ENCODE results near the gene PI16.
"Not testable (repeated sequence)": the region's sequence is repeated elsewhere in the genome, so short reads cannot be mapped to it uniquely, and the experiment has no call there.

PI16 gene

DNA sequence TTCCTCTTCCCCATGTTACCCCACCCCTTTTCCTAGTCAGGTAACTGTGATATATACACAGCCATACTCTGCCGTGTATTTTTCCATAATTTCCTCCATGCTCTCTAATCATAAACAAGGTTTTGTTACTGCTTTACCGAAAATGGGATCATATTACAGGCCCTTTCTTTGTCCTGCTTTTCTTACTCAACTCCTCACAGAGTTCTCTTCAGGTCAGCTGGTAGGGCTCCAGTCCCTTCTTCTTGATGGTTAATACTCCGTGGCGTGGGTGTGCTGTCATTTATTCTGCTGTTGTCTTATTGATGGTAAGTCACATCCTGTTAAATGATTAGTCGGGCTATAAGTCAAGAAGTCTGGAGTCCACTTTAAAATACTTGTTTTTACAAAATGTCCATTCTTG lies 24.9 kb upstream of the PI16 start:
- peak; percentile 4 for DNase-seq

DNA sequence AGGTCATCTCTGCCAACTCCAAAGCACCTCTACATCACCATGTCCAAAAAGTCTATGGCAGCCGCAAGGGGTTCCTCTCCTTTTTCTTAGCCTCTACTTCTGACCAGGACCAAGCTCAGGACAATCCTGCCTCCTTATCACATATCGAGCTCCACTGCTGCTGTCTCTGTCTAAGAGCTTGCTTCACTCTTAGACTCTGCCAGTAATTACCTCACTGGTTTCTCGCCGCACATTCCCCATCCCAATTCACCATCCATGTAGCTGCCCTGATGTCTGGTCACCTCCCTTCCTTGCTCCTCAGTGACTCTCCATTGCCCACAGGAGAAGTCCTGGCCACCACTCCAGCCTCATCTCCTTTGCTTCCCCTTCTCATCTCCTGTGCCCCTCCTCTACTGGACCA lies 24.1 kb upstream of the PI16 start:
- DNase-seq: no peak

DNA sequence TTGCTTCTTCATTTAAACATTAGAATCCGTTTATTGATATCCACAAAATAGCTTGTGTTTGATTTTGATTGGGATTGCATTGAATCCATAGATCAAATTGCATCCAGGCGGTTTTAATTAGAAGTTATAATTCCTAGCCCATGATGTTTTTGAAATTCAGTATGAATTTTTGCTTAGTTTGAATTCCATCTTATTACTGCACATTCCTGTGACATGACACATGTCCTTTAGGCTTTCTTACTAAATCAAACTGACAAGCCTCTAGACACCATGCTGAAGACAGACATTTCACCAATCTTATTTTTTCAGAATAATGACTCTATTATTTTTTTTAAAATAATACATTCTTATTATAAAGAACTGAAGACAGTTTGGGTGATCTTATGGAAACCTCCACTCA lies 21.4 kb upstream of the PI16 start:
- no peak for DNase-seq

DNA sequence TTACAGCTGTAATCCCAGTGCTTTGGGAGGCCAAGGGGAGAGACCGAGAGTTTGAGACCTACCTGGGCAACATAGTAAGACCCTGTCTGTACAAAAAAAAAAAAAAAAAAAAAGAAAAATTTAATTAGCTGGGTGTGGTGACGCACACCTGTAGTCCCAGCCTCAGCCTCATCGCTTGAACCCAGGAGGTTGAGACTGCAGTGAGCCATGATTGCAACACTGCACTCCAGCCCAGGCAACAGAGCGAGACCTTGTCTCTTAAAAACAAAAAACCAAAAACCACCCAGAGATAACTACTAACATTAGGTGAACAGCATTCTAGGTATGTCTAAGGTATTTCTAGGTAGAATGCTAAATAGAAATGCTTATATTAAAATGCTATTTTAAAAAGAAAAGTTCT lies 21.0 kb upstream of the PI16 start:
- DNase-seq: no peak

DNA sequence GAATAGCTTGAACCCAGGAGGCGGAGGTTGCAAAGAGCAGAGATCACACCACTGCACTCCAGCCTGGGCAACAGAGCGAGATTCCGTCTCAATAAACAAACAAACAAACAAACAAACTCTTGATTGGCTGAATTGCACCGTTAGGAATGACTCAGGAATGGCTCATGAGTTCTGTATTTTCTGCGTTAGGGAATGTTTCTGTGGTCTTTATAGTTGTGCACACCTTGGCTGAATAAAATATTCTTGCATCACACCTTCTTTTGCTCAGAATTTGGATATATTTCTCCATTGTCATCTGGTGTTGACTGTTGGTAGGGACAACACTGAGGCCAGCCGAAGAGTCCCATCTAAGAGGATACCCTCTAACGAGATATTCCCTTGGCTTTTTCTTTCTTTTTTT lies 19.6 kb upstream of the PI16 start:
- no peak for DNase-seq

GRCh38 chr6:36936824-36937223 lies 17.7 kb upstream of the PI16 start:
- DNase-seq: no peak

DNA sequence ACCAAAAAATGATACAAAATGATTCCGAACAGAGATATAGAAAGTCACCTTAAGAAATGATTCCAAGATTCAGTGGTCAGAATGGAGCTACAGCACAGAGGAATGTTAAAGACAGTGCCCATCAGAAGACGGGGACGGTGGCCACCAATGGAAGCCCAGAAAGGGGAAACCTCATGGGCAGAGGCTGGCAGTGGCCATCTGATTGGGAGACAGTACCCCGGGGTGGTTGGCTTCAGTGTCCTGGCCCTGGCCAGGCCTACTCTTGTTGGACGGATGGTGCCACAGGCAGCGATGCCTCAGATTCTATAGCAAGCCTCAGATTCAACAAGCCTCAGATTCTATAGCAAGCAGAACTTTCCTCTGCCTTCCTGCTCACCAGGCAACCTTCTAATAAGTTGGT lies 16.6 kb upstream of the PI16 start:
- DNase-seq: no peak

DNA sequence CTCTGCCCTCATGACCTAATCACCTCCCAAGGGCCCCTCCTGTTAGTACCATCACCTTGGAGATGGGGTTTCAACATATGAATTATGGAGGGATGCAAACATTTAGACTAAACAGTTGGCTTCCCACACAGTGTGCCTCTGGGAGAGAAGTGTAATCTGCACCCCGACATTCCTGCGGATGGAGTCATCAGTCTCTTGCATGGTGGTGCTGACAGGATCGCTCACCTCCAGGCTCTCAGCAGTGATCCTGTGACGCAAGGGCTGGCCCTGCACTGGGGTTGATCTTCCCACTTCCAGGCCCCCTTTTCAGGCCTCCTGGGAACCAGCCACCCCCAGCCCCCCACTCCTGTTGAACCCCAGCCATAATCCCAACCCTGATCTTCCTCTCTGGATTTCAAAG lies 16.0 kb upstream of the PI16 start:
- no peak for DNase-seq

DNA sequence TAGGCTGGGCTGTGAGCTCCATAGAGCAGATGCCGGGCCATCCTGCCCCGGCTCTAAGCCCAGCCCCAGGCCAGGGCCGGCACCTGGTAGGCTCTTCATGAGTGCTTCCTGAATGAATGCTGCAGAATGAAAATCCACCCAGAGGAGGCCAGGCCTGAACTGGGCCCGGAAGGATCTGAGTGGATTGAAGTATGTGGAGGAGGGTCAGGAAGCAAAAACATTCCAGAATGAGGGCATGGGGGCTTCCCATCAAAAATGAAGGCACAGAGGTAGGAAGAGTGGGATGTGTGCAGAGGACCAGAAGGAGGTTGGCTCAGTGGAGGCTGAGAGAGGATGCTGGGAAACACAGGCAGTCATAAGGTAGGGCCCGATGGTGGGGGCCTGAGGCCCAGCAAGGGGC lies 15.5 kb upstream of the PI16 start:
- DNase-seq: not testable (repeated sequence)

DNA sequence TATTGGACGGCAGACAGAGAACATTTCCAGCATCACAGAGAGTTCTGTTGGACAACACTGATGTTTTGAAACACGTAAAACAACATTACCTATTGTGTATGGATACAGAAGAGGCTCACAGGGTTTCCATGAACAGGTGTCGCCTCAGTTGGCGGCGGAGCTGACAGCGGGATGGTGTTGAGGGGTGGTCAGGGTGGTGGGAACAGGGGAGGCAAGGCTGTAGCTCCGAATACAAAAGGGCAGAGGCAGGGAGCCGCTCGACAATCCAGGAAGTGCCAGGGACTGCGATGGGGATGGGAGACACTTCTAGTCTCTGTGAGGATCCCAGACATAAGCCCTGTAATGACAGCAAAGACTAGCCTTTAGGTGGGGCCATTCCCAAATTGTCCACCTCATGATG lies 14.5 kb upstream of the PI16 start:
- DNase-seq: no peak

DNA sequence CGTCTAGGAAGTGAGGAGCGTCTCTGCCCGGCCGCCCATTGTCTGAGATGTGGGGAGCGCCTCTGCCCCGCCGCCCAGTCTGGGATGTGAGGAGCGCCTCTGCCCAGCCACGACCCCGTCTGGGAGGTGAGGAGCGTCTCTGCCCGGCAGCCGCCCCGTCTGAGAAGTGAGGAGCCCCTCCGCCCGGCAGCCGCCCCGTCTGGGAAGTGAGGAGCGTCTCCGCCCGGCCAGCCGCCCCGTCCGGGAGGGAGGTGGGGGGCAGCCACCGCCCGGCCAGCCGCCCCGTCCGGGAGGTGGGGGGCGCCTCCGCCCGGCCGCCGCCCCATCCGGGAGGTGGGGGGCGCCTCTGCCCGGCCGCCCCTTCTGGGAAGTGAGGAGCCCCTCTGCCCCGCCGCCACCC lies 13.0 kb upstream of the PI16 start:
- not testable (repeated sequence) for DNase-seq

DNA sequence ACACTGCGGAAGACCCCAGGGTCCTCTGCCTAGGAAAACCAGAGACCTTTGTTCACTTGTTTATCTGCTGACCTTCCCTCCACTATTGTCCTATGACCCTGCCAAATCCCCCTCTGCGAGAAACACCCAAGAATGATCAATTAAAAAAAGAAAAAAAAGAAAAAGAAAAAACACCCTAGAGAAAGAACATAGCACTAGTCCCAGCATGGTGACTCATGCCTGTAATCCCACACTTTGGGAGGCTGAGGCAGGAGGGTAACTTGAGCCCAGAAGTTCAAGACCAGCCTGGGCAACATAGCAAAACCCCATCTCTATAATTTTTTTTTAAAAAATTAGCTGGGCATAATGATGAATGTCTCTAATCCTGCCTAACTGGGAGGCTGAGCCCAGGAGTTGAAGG lies 12.2 kb upstream of the PI16 start:
- DNase-seq: not testable (repeated sequence)

DNA sequence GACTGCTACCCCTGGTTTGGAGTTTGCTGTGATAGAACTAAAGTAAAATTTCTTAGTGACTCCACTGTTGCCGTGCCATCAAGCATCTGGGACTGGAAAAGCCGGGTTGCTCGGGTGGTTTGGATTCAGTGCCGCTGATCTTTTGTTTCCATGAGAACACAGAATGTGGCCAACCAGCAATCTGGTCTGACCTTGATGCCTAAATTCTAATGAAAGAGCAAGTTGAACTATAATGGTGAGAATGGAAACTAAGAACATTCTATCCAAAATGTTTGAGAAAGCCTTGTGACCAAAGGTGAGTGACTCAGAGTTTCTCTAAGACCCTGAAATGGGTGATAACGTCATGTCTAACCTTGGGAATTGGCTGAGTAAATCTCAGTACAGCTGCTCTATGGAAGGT lies 9.9 kb upstream of the PI16 start:
- no peak for DNase-seq

GRCh38 chr6:36945301-36945700 lies 9.2 kb upstream of the PI16 start:
- no peak for DNase-seq

GRCh38 chr6:36946526-36946925 lies 8.0 kb upstream of the PI16 start:
- no peak for DNase-seq

DNA sequence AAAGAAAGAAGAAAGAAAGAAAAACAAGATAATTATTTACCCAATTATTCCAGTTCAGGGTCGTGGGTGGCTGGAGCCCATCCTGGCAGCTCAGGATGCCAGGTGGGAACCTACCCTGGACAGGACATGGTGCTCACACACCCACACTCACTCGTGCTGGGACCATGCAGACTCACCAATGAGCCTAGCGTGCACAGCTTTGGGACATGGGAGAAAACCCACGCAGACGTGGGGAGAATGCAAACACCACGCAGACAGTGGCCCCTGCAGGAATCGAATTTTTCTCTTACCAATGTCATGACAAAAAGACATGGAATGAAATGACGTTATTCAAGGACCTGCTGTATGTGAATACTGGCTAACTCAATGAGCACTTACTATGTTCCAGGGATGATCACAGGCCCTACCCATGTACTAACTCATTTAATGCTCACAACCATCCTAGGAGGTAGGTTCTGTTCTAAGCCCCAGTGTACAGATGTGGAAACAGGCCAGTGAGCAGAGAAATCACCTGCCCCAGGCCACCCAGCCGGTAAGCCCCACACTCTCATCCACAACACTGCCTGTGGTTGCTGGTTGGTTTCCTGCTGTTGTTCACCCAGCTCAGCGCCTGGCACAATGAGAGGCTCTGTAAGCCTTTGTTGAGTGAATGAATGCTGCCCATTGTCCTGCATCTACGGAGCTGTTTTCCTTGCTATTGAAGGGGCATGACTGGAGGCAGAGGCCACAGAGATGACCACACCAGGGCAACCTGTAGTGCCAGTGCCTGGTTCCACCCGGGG lies 6.8 kb upstream of the PI16 start:
- DNase-seq: no peak

DNA sequence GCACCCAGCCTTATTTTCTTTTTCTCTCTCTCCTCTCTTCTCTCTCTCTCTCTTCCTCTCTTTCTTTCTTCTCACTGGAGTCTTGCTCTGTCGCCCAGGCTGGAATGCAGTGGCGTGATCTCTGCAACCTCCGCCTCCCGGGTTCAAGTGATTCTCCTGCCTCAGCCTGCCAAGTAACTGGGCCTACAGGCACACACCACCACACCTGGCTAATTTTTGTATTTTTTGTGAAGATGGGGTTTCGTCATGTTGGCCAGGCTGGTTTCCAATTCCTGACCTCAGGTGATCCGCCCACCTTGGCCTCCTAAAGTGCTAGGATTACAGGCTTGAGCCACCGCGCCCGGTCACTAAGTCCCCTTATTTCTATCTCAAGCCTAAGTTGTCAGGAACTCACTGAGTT lies 5.5 kb upstream of the PI16 start:
- not testable (repeated sequence) for DNase-seq

DNA sequence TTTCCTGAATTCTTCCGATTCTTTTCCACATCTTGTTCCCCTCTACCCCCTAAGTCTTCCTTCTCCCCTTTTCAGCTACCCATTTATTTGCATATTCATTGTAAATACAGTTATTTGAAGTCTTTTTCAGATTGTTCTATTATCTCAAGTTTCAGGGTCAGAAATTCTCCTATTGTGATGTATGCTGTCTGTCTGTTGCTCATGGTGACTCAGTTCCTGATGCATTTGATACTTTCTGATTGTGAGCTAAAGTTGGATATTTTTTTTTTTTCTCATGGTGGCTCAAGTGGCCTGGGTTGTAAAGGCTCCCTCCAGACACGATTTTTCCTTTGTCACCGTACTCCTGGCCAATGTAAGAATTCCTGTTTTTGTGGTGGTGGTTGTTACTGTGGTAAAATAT lies 4.9 kb upstream of the PI16 start:
- no peak for DNase-seq

DNA sequence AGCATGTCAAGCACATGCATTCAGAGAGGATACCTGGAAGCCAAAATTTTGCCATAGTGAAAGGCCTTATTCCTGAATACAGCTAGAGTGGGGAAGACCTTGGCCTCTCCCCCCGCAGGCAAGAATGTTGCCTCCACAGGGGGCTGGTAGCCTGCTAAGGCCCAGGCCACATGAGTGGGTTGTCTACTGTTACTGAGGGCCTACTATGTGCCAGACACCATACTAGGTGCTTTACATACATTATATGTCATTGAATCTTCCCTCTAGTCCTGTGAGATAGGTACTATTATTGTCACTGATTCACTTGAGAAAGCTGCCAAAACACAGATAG lies 642 bp upstream of the PI16 start:
- DNase-seq: no peak

GRCh38 chr6:36955136-36955535 lies 598 bp downstream of the PI16 start:
- DNase-seq: no peak

DNA sequence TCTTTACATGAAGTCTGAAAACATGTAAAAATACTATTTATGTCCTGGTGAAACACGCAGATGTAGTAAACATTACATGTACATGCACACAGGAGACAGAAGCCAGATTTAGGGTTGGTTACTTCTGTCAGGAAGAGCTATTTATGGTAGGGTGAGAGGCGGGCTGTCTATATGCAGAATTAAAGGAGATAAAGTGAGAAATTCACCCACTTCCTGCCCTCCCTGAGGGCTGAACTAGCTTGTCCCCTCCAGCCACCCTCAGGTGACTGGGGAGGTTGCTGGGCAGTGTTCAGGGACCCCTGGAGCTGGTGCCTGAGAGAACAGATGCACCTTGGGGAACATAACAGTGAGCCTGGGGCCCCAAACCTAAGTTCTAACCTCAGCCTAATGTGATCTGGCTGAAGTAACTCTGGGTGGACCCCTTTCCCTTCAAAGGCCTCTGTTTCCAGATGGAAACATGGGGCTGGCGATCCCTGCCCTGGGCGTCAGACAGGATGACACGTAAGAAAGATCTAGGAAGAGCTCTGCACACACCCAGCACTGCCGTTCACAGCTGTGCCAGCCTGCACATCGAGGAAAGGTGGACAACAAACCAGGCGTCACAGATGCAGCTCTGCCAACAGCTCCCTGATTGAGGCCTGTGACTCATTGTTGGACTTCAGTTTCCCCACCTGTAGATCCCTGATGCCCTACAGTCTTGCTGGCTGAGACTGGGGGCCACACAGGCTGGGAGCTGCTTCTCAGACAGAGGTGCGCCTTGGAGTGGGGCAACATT lies 1.3 kb downstream of the PI16 start:
- no peak for DNase-seq

GRCh38 chr6:36956446-36956820 lies 1.9 kb downstream of the PI16 start:
- no peak for DNase-seq

DNA sequence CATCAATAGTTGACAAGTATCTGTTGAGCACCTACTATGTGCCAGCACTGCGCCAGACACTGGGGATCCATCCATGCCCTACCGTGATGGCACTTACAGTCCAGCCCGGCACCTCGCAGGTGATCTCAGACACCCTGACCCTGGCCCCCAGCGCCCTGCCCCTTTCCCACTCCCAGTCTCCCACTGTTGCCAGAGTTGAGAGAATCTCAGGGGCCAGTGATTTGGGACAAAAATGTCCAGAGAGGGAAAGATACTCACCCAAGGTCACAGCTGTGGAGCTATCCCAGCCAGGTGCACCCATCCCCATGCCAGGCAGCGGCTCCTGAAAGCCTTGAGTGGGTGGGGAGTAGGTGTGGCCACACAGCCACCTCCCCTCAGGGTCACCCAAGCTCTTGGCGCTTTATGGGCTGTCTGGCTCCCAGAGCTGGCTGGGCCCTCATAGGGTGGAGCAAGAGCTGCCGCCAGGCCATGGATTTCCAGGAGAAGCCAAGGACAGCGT lies 3.3 kb downstream of the PI16 start:
- no peak for DNase-seq

GRCh38 chr6:36958775-36959554 lies 4.4 kb downstream of the PI16 start:
- no peak for DNase-seq

All from DMS153 (cell line).